Keratinocyte (primary cell): ENCODE measurements around the gene ARMS2. TPM values are rescaled to one million over a fixed set of nuclear protein-coding genes. Genes with fewer than 3 reads are reported as not detected.

Experiments
- DNase-seq: peaks from one replicate; pipeline ENCODE4 v3.0.0-alpha.2; 2011; ENCODE audit warnings: low read depth, missing footprints, low spot score
- FAIRE-seq: peaks from 2 replicates; lab custom pipeline; 2011; peaks lifted over from hg19 to GRCh38; lab: Jason Lieb, UNC
- H2AFZ ChIP-seq: 2 replicates; pipeline ENCODE4 v1.6.0; 2012; ENCODE audit warnings: low read length, control low read depth, inconsistent platforms; ENCODE audit not compliant: control insufficient read depth
- H3K27ac ChIP-seq: 2 replicates; pipeline ENCODE4 v1.5.1; 2011; ENCODE audit warnings: low read length; ENCODE audit not compliant: control insufficient read depth, insufficient read depth
- H3K27me3 ChIP-seq: 3 replicates; pipeline ENCODE4 v1.6.0; 2011; ENCODE audit warnings: low read length; ENCODE audit not compliant: control insufficient read depth, insufficient read depth; ENCODE audit errors: extremely low read depth
- H3K36me3 ChIP-seq, 2 experiments: 2 replicates in 1 of 2; 3 replicates in 1 of 2; pipeline ENCODE4 v1.5.1; 2011; ENCODE audit warnings: low read length in 2 of 2, mild to moderate bottlenecking in 1 of 2; ENCODE audit not compliant: control insufficient read depth in 2 of 2, insufficient read depth in 2 of 2; ENCODE audit errors: extremely low read depth in 1 of 2
- H3K4me1 ChIP-seq: 3 replicates; pipeline ENCODE4 v1.5.1; 2011; ENCODE audit warnings: low read length; ENCODE audit not compliant: control insufficient read depth, insufficient read depth; ENCODE audit errors: extremely low read depth
- H3K4me2 ChIP-seq: 3 replicates; pipeline ENCODE4 v1.6.0; 2011; ENCODE audit warnings: low read depth, low read length; ENCODE audit not compliant: control insufficient read depth, insufficient read depth; ENCODE audit errors: extremely low read depth
- H3K4me3 ChIP-seq, 3 experiments: fragments of 200-600 bp in 1 of 3; sonication (generic) in 1 of 3; 2 replicates in 2 of 3; 3 replicates in 1 of 3; pipeline ENCODE4 v1.5.1; 2011 to 2016; ENCODE audit warnings: low read length in 3 of 3, mild to moderate bottlenecking in 3 of 3, control low read depth in 2 of 3, inconsistent platforms in 1 of 3, low read depth in 1 of 3, mixed read lengths in 1 of 3, mixed run types in 1 of 3, moderate library complexity in 1 of 3; ENCODE audit not compliant: control insufficient read depth in 2 of 3, insufficient read depth in 2 of 3; ENCODE audit errors: extremely low read depth in 1 of 3
- H3K79me2 ChIP-seq: 2 replicates; pipeline ENCODE4 v1.6.0; 2012; ENCODE audit warnings: low read length; ENCODE audit not compliant: control insufficient read depth, insufficient read depth
- H3K9ac ChIP-seq: 3 replicates; pipeline ENCODE4 v1.6.0; 2011; ENCODE audit warnings: low read length; ENCODE audit not compliant: control insufficient read depth, insufficient read depth; ENCODE audit errors: extremely low read depth
- H3K9me1 ChIP-seq: 3 replicates; pipeline ENCODE4 v1.6.0; 2011; ENCODE audit warnings: low read length; ENCODE audit not compliant: control insufficient read depth, insufficient read depth; ENCODE audit errors: extremely low read depth
- H3K9me3 ChIP-seq: 2 replicates; pipeline ENCODE4 v1.5.1; 2012; ENCODE audit warnings: low read depth, low read length; ENCODE audit not compliant: control insufficient read depth
- H4K20me1 ChIP-seq: 3 replicates; pipeline ENCODE4 v1.6.0; 2011; ENCODE audit warnings: low read length; ENCODE audit not compliant: control insufficient read depth, insufficient read depth; ENCODE audit errors: extremely low read depth
- EZH2 ChIP-seq: IDR thresholded peaks from one replicate; pipeline ENCODE4 v1.6.1; 2012; ENCODE audit warnings: inconsistent platforms, mild to moderate bottlenecking, low read length, moderate library complexity
- dilution Hi-C: fragments of 300-500 bp; cut with MboI; formaldehyde crosslinking; loops from one replicate; pipeline ENCODE4 v1.7.0; 2020; ENCODE audit warnings: low sequenced_read_pairs; ENCODE audit not compliant: extremely low pct_ligation_motif_present
- polyA minus RNA-seq, 3 experiments: library from RNA; depleted of rRNA, polyadenylated mRNA; stranded (reverse); fragments of >200 nt; gene quantifications; 1 replicate in 1 of 3; 2 replicates in 1 of 3; 3 replicates in 1 of 3; pipeline ENCODE4 v1.2.3, GENCODE V29; 2011
- polyA plus RNA-seq, 5 experiments: library from polyadenylated mRNA; depleted of rRNA in 3 of 5; stranded (reverse) in 3 of 5; stranded (forward) in 1 of 5; unstranded in 1 of 5; fragments of >200 nt; gene quantifications; 1 replicate in 1 of 5; 2 replicates in 3 of 5; 3 replicates in 1 of 5; pipeline versions ENCODE4 v1.2.1 to v1.2.3, GENCODE V29; 2011 to 2012; ENCODE audit warnings: missing spikeins in 2 of 5, low read depth in 1 of 5, low replicate concordance in 1 of 5
- TF ChIP-seq, protein P1 (sequence below), 3 experiments: IDR thresholded peaks in 1 of 3; conservative IDR thresholded peaks in 1 of 3; optimal IDR thresholded peaks in 1 of 3; 2 replicates in 2 of 3; 3 replicates in 1 of 3; pipeline versions ENCODE3 to v1.5.1; 2011; ENCODE audit warnings: low read length in 3 of 3, mild to moderate bottlenecking in 3 of 3, moderate library complexity in 2 of 3, control low read depth in 1 of 3, inconsistent platforms in 1 of 3; ENCODE audit not compliant: insufficient read depth in 2 of 3; ENCODE audit errors: extremely low read depth in 1 of 3

Gene ARMS2, protein sequence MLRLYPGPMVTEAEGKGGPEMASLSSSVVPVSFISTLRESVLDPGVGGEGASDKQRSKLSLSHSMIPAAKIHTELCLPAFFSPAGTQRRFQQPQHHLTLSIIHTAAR
- polyA plus RNA-seq = 0.08 TPM in 1 of 3 replicates, not detected in the others
- polyA plus RNA-seq (2011; ENCODE audit: low read depth) = not detected
- polyA plus RNA-seq (2011; cell fraction: cytosol; rRNA removed) = not detected in 2 replicates
- not detected in 2 replicates for polyA plus RNA-seq (2011; cell fraction: nucleus; rRNA removed)
- polyA plus RNA-seq (2012; ENCODE audit: low replicate concordance) = not detected in 2 replicates
- polyA minus RNA-seq = 0.29 to 1.3 TPM (median 0.56 TPM) in 3 replicates
- polyA minus RNA-seq (2011; cell fraction: cytosol; rRNA and poly(A)+ RNA removed) = not detected
- polyA minus RNA-seq (2011; cell fraction: nucleus; rRNA and poly(A)+ RNA removed) = not detected in 2 replicates

DNA sequence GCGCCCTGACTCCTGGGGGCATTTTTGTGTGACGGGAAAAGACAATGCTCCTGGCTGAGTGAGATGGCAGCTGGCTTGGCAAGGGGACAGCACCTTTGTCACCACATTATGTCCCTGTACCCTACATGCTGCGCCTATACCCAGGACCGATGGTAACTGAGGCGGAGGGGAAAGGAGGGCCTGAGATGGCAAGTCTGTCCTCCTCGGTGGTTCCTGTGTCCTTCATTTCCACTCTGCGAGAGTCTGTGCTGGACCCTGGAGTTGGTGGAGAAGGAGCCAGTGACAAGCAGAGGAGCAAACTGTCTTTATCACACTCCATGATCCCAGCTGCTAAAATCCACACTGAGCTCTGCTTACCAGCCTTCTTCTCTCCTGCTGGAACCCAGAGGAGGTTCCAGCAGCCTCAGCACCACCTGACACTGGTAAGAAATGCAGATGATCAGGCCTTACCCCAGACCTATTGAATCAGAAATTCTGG, at the start of gene ARMS2:
ARMS2 (plus strand) TSS at position 51 of the 478 bp plus-strand sequence; CDS start at position 126, 75 bp downstream.
- DNase-seq (no peak), FAIRE-seq (no peak)
- TF ChIP-seq, protein P1, sequence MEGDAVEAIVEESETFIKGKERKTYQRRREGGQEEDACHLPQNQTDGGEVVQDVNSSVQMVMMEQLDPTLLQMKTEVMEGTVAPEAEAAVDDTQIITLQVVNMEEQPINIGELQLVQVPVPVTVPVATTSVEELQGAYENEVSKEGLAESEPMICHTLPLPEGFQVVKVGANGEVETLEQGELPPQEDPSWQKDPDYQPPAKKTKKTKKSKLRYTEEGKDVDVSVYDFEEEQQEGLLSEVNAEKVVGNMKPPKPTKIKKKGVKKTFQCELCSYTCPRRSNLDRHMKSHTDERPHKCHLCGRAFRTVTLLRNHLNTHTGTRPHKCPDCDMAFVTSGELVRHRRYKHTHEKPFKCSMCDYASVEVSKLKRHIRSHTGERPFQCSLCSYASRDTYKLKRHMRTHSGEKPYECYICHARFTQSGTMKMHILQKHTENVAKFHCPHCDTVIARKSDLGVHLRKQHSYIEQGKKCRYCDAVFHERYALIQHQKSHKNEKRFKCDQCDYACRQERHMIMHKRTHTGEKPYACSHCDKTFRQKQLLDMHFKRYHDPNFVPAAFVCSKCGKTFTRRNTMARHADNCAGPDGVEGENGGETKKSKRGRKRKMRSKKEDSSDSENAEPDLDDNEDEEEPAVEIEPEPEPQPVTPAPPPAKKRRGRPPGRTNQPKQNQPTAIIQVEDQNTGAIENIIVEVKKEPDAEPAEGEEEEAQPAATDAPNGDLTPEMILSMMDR (optimal IDR thresholded peaks at IDR 0.05 in 1 of 3, IDR thresholded peaks at IDR 0.05 in 1 of 3, conservative IDR thresholded peaks at IDR 0.05 in 1 of 3; ENCODE audit: extremely low read depth in 1 of 3, insufficient read depth in 2 of 3, low read length in 3 of 3) = no peak
- TF ChIP-seq EZH2 = no peak
- no peak within 1 kb of the TSS for H3K4me3 ChIP-seq
- no peaks in the 10 kb centered on the region for H3K9me3 ChIP-seq
- H3K27ac ChIP-seq = no peak within 1 kb of the TSS
- H3K79me2 ChIP-seq = no peaks in the 10 kb centered on the region
- H3K9me1 ChIP-seq = no peaks in the 10 kb centered on the region
- dilution Hi-C loops = no loop called here
- H4K20me1 ChIP-seq = no peaks in the 10 kb centered on the region
- H3K4me2 ChIP-seq = no peak within 1 kb of the TSS
- no peak within 1 kb of the TSS for H2AFZ ChIP-seq
- H3K27me3 ChIP-seq = no peaks in the 10 kb centered on the region
- H3K9ac ChIP-seq = no peak within 1 kb of the TSS
- no peaks in the 10 kb centered on the region for H3K4me1 ChIP-seq
- H3K36me3 ChIP-seq = no peaks in the 10 kb centered on the region

DNA sequence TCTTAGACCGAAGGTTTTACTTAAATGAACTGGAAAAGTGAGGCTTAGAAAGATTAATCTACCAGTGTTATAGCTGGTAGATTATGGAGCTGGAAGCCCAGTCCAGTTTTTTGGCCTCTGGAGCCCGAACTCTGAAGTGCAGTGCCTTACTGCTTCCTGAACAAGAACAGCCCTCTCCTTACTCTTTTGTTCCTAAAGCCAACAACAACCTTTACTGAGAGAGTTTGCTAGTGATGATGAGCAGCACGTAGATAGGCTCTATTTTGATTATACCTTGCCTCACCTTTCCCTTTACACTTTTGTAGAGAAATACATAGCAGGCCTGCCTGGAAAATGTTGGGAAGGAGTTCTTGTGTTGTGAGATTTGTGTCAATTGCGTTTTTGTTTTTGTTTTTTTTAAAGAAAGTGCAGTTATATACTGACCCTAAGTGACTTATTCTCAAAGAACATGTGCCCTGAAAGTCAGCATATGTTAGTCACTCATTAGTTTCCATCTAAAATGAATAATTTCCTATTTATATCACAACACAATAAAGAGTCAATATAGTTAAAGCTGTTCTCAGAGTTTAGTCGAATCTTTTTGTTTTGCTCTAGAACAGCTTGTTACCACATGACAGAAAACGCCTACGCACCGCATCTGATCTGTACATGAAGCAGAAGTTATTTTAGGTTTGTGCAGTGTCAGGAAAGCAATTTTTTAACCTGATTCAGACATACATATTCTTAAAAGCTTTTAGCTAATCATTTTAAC, 46.9 kb upstream of the ARMS2 start:
- Histone ChIP-seq H3K27me3 (no peaks in the 10 kb centered on the region), H2AFZ (peak overlapping the region; percentile 40), H3K4me3 (no peak overlapping the region), H3K9me3 (no peaks in the 10 kb centered on the region), H3K4me2 (no peak overlapping the region), H3K4me1 (peaks cover 8% of the 10 kb centered on the region), H4K20me1 (no peaks in the 10 kb centered on the region), H3K9ac (no peak overlapping the region), H3K36me3 (peaks cover 2 to 9% of the 10 kb centered on the region in 2 experiments), H3K79me2 (no peaks in the 10 kb centered on the region), H3K9me1 (no peaks in the 10 kb centered on the region), H3K27ac (no peak overlapping the region)
- FAIRE-seq (peak; percentile 34), DNase-seq (no peak)
- dilution Hi-C loops = no loop called here
- TF ChIP-seq EZH2 = no peak
- TF ChIP-seq, protein P1 (optimal IDR thresholded peaks at IDR 0.05 in 1 of 3, IDR thresholded peaks at IDR 0.05 in 1 of 3, conservative IDR thresholded peaks at IDR 0.05 in 1 of 3; ENCODE audit: extremely low read depth in 1 of 3, insufficient read depth in 2 of 3, low read length in 3 of 3) = no peak
